ENCODE results near the gene PARD6B. TPM values are rescaled to one million over a fixed set of nuclear protein-coding genes. Genes with fewer than 3 reads are reported as not detected.

The PARD6B gene
- polyA plus RNA-seq, result 10.9 TPM
- long read RNA-seq, donor 1, full-length matches to known transcripts, result 1 of 1 reads
- long read RNA-seq, donor 1, partial matches to known transcripts, result 0 of 1 reads
- long read RNA-seq, donor 1, other reads (novel, unspliced or antisense), result 0 of 1 reads
- long read RNA-seq, donor 2, full-length matches to known transcripts, result 3 of 3 reads
- long read RNA-seq, donor 2, partial matches to known transcripts, result 0 of 3 reads
- long read RNA-seq, donor 2, other reads (novel, unspliced or antisense), result 0 of 3 reads
- long read RNA-seq, donor 3, full-length matches to known transcripts, result 7 of 7 reads
- long read RNA-seq, donor 3, partial matches to known transcripts, result 0 of 7 reads
- long read RNA-seq, donor 3, other reads (novel, unspliced or antisense), result 0 of 7 reads
- long read RNA-seq, donor 4, result 0 reads
- long read RNA-seq, donor 5, full-length matches to known transcripts, result 1 of 1 reads
- long read RNA-seq, donor 5, partial matches to known transcripts, result 0 of 1 reads
- long read RNA-seq, donor 5, other reads (novel, unspliced or antisense), result 0 of 1 reads
- long read RNA-seq, donor 6, full-length matches to known transcripts, result 4 of 4 reads
- long read RNA-seq, donor 6, partial matches to known transcripts, result 0 of 4 reads
- long read RNA-seq, donor 6, other reads (novel, unspliced or antisense), result 0 of 4 reads
- long read RNA-seq, donor 7, full-length matches to known transcripts, result 3 of 3 reads
- long read RNA-seq, donor 7, partial matches to known transcripts, result 0 of 3 reads
- long read RNA-seq, donor 7, other reads (novel, unspliced or antisense), result 0 of 3 reads
- long read RNA-seq, donor 8, full-length matches to known transcripts, result 2 of 2 reads
- long read RNA-seq, donor 8, partial matches to known transcripts, result 0 of 2 reads
- long read RNA-seq, donor 8, other reads (novel, unspliced or antisense), result 0 of 2 reads
- long read RNA-seq, donor 9, full-length matches to known transcripts, result 7 of 7 reads
- long read RNA-seq, donor 9, partial matches to known transcripts, result 0 of 7 reads
- long read RNA-seq, donor 9, other reads (novel, unspliced or antisense), result 0 of 7 reads
- long read RNA-seq, donor 10, full-length matches to known transcripts, result 7 of 7 reads
- long read RNA-seq, donor 10, partial matches to known transcripts, result 0 of 7 reads
- long read RNA-seq, donor 10, other reads (novel, unspliced or antisense), result 0 of 7 reads
- long read RNA-seq, donor 11, full-length matches to known transcripts, result 2 of 2 reads
- long read RNA-seq, donor 11, partial matches to known transcripts, result 0 of 2 reads
- long read RNA-seq, donor 11, other reads (novel, unspliced or antisense), result 0 of 2 reads

GRCh38 chr20:50731055-50731929 lies at the start of gene PARD6B:
Gene PARD6B (plus strand): TSS chr20:50731580. CDS start chr20:50731787, 207 bp downstream.
- Histone ChIP-seq H3K4me1 (ENCODE audit: control insufficient read depth, insufficient read depth, low read length) (peaks cover 58% of the 10 kb centered on the region), H3K9me3 (ENCODE audit: control insufficient read depth, low read depth, low read length) (no peaks in the 10 kb centered on the region), H3K4me3 (ENCODE audit: low read length) (peak within 1 kb of the TSS; percentile 89), H3K36me3 (ENCODE audit: control insufficient read depth, insufficient read depth, low read length) (peaks cover 3% of the 10 kb centered on the region), H3K27me3 (ENCODE audit: control insufficient read depth, insufficient read depth, low read length) (peaks cover 3% of the 10 kb centered on the region), H3K27ac (ENCODE audit: low read length) (peak within 1 kb of the TSS; percentile 94)
- WGBS (ENCODE audit: insufficient coverage, low lambda C conversion rate), result no CpG with 5 or more reads among the region's 114 CpGs
- peak; percentile 100 for DNase-seq

DNA sequence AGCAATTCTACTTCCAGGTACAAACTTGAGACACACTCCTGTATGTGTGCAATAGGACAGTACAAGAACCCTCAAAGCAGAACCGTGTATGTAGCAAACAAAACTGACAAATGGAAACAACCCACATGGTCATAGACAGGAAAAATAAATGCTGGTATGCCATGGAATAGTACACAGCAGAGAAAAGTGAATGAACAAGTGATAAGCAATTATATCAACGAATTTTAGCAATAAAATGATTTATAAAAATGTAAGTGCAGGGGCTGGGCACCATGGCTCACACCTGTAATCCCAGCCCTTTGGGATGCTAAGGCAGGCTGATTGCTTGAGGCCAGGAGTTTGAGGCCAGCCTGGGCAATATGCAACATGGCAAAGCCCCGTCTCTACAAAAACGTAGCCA lies 49.3 kb upstream of the PARD6B start:
- Histone ChIP-seq H3K4me3 (ENCODE audit: low read length) (no peak overlapping the region), H3K27ac (ENCODE audit: low read length) (no peak overlapping the region), H3K36me3 (ENCODE audit: control insufficient read depth, insufficient read depth, low read length) (no peaks in the 10 kb centered on the region), H3K9me3 (ENCODE audit: control insufficient read depth, low read depth, low read length) (no peaks in the 10 kb centered on the region), H3K27me3 (ENCODE audit: control insufficient read depth, insufficient read depth, low read length) (no peaks in the 10 kb centered on the region), H3K4me1 (ENCODE audit: control insufficient read depth, insufficient read depth, low read length) (peaks cover 21% of the 10 kb centered on the region)
- WGBS (ENCODE audit: insufficient coverage, low lambda C conversion rate), result 86% methylated on average over 1 of the region's 4 CpGs
- DNase-seq, result no peak

DNA sequence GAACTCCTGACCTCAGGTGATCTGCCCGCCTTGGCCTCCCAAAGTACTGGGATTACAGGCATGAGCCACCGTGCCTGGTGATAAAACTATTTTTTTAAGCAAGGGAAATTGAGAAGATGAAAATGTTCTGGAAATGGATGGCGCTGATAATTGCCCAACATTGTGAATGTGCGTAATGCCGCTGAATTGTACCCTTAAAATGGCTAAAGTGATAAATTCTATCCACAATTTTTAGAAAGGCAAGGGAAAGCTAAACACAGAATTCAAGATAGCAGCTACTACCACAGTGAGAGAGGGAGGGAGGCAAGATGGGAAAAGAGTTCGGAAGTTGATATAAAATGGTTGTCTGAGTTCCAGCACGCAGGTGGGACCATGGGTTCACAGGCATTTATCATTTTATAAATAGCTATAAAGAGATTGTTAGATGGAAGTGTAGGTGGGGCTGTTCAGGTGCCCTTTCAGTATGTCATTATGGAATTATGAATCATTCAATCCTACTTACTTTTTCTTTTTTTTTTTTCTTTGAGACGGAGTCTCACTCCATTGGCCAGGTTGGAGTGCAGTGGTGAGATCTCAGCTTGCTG lies 48.3 kb upstream of the PARD6B start:
- Histone ChIP-seq H3K36me3 (ENCODE audit: control insufficient read depth, insufficient read depth, low read length) (no peaks in the 10 kb centered on the region), H3K9me3 (ENCODE audit: control insufficient read depth, low read depth, low read length) (no peaks in the 10 kb centered on the region), H3K27me3 (ENCODE audit: control insufficient read depth, insufficient read depth, low read length) (no peaks in the 10 kb centered on the region), H3K4me1 (ENCODE audit: control insufficient read depth, insufficient read depth, low read length) (peaks cover 21% of the 10 kb centered on the region), H3K27ac (ENCODE audit: low read length) (no peak overlapping the region), H3K4me3 (ENCODE audit: low read length) (no peak overlapping the region)
- no peak for DNase-seq
- 100% methylated on average over 3 of the region's 8 CpGs for WGBS (ENCODE audit: insufficient coverage, low lambda C conversion rate)

- H3K4me3 ChIP-seq (ENCODE audit: low read length), result no peak overlapping the region
Observed at GRCh38 chr20:50683570-50683969, 47.8 kb upstream of the PARD6B start.

DNA sequence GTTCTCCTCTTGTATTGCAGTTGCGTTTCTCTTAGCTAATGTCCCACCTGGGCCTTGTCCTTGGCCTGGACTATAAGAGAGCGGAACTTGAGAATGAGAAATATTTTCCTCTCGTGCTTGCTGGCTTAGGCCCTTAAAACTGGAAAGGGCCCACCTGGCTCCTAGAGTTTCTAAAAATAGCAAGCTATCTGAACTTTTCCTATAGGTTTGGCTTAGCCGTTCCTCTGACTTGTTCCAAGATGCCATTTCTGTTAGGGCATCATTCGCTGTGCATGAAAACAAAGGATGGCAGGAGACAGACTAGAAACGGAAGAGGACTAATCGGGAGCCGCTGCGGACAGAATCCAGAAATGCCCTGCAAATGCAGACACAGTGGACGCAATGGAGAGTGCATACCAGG lies 44.6 kb upstream of the PARD6B start:
- H3K4me1 ChIP-seq (ENCODE audit: control insufficient read depth, insufficient read depth, low read length), result peaks cover 22% of the 10 kb centered on the region
- H3K27me3 ChIP-seq (ENCODE audit: control insufficient read depth, insufficient read depth, low read length), result peaks cover 19% of the 10 kb centered on the region
- WGBS (ENCODE audit: insufficient coverage, low lambda C conversion rate), result 76% methylated on average over 2 of the region's 10 CpGs
- no peaks in the 10 kb centered on the region for H3K36me3 ChIP-seq (ENCODE audit: control insufficient read depth, insufficient read depth, low read length)
- no peak overlapping the region for H3K4me3 ChIP-seq (ENCODE audit: low read length)
- H3K9me3 ChIP-seq (ENCODE audit: control insufficient read depth, low read depth, low read length), result no peaks in the 10 kb centered on the region
- H3K27ac ChIP-seq (ENCODE audit: low read length), result peak overlapping the region; percentile 9
- DNase-seq, result no peak

More at GRCh38 chr20:50683570-50683969, 47.8 kb upstream of the PARD6B start:
- Histone ChIP-seq H3K36me3 (ENCODE audit: control insufficient read depth, insufficient read depth, low read length) (no peaks in the 10 kb centered on the region), H3K27ac (ENCODE audit: low read length) (no peak overlapping the region), H3K27me3 (ENCODE audit: control insufficient read depth, insufficient read depth, low read length) (no peaks in the 10 kb centered on the region), H3K9me3 (ENCODE audit: control insufficient read depth, low read depth, low read length) (no peaks in the 10 kb centered on the region), H3K4me1 (ENCODE audit: control insufficient read depth, insufficient read depth, low read length) (peaks cover 17% of the 10 kb centered on the region)
- no peak for DNase-seq
- no CpG with 5 or more reads among the region's 6 CpGs for WGBS (ENCODE audit: insufficient coverage, low lambda C conversion rate)

GRCh38 chr20:50688256-50688975 lies 43.0 kb upstream of the PARD6B start:
- whole genome bisulfite sequencing (ENCODE audit: insufficient coverage, low lambda C conversion rate), result 86% methylated on average over 1 of the region's 8 CpGs
- peaks cover 25% of the 10 kb centered on the region for H3K27me3 ChIP-seq (ENCODE audit: control insufficient read depth, insufficient read depth, low read length)
- H3K9me3 ChIP-seq (ENCODE audit: control insufficient read depth, low read depth, low read length), result no peaks in the 10 kb centered on the region
- no peak overlapping the region for H3K4me3 ChIP-seq (ENCODE audit: low read length)
- DNase-seq, result no peak
- H3K4me1 ChIP-seq (ENCODE audit: control insufficient read depth, insufficient read depth, low read length), result peaks cover 22% of the 10 kb centered on the region
- H3K27ac ChIP-seq (ENCODE audit: low read length), result no peak overlapping the region
- no peaks in the 10 kb centered on the region for H3K36me3 ChIP-seq (ENCODE audit: control insufficient read depth, insufficient read depth, low read length)

DNA sequence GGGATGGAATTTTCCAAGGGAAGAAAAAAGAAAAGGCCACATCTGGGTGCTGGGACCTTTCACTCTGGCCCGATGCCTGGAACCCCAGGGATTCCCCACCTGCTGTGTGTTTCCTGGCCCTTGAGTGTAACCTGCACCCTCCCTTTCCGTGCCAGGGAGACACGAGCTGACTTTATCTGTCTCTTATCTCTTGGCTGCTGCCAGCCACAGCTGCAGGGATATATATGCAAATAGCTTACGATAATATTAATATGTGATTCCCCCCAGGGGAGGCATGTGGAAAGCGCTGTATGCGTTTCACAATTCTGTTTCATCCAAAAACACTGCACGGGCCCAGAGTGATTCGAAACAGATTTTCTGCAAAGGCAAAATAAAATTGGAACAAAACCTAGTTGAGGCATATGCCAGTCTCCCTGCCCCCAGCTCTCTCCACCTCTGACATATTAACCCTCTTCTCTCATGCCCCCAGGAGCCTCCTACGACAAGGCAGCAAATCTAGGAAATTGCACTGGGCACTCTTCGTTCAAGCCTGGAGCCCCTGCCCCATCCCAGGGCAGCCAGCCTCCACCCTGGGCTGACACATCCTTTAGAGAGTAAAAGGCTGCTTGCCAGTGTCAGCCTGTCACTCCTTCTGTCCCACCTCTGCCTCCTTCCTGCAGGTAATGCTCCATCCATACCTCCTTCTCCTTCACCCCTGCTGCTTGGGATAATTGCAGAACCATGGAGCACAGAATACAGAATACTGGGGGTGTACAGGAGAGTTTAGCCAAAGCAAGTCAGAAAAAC lies 41.3 kb upstream of the PARD6B start:
- Histone ChIP-seq H3K27me3 (ENCODE audit: control insufficient read depth, insufficient read depth, low read length) (peaks cover 25% of the 10 kb centered on the region), H3K4me1 (ENCODE audit: control insufficient read depth, insufficient read depth, low read length) (peaks cover 22% of the 10 kb centered on the region), H3K36me3 (ENCODE audit: control insufficient read depth, insufficient read depth, low read length) (no peaks in the 10 kb centered on the region), H3K27ac (ENCODE audit: low read length) (peak overlapping the region; percentile 53), H3K9me3 (ENCODE audit: control insufficient read depth, low read depth, low read length) (no peaks in the 10 kb centered on the region), H3K4me3 (ENCODE audit: low read length) (peak overlapping the region; percentile 52)
- no peak for DNase-seq
- WGBS (ENCODE audit: insufficient coverage, low lambda C conversion rate), result no CpG with 5 or more reads among the region's 10 CpGs

- WGBS (ENCODE audit: insufficient coverage, low lambda C conversion rate), result no CpG with 5 or more reads among the region's 42 CpGs
- Histone ChIP-seq H3K27me3 (ENCODE audit: control insufficient read depth, insufficient read depth, low read length) (peaks cover 25% of the 10 kb centered on the region), H3K27ac (ENCODE audit: low read length) (peak within 1 kb of the TSS; percentile 53), H3K4me3 (ENCODE audit: low read length) (peak within 1 kb of the TSS; percentile 52), H3K36me3 (ENCODE audit: control insufficient read depth, insufficient read depth, low read length) (no peaks in the 10 kb centered on the region), H3K9me3 (ENCODE audit: control insufficient read depth, low read depth, low read length) (no peaks in the 10 kb centered on the region), H3K4me1 (ENCODE audit: control insufficient read depth, insufficient read depth, low read length) (peaks cover 22% of the 10 kb centered on the region)
- peak in 1 of 2 donors; percentile 40 for DNase-seq
Observed at GRCh38 chr20:50690650-50691572, 40.5 kb upstream of the PARD6B start, which contains the start of gene RIPOR3. Gene RIPOR3 (minus strand): TSS chr20:50691542. CDS start chr20:50691128, 414 bp downstream.
